NCI-H2081 (cell line): Measurements from ENCODE around the gene SLC44A5.

Experiments used
- DNase-seq, 2 experiments: peaks; one replicate each; lab custom pipeline; 2025; lab: John Stamatoyannopoulos, UW

Gene SLC44A5

DNA sequence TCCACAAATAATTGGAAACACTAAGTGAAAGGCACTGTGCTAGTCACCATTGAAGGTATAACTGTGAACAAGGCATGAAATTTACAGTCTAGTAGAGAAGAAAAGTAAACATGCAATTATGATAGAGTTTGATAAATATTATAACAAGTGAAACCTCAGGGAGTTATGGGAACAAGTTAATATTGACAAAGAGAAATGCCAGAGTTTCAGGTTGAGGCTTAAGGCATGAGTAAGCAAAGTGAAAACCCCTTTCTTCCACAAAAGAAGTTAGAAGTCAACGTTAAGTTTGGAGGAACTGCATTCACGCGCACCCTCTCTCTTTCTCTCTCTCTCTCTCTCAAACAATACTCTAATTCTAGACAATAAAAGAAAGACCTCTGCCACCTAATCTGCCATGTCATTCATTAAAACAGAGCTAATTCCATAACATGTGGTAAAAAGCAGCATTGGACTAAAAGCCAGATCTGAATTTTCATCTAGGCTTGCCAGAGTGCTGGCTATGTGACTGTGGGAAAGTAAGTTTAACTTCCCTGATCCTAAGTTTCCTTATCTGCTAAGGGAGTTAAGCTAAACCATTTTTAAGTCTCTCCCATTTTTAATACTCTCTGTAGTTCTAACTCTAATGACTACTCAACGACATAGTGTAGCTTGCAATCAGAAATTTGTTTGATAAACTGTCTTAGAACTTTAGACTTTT lies 22.0 kb downstream of the SLC44A5 start:
- DNase-seq = no peak

DNA sequence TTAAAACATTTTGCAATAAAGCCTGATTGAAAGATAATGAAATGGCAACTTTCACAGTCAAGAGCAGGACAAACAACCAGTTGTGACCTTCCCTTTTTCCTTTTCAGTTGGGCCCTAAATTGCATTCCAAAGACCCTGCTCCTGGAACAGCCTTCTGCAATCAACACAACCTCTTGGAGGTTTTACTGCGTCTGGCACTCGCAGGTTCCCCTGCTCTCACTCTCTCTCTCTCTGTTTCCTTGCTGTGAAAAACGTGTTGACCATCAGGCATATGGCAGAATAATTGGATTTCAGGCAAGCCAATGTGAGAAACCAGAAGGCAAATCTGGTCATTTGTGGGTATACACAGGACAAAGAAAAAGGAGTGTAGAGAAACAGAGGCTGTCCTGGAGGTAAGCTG lies 23.2 kb downstream of the SLC44A5 start:
- no peak for DNase-seq

DNA sequence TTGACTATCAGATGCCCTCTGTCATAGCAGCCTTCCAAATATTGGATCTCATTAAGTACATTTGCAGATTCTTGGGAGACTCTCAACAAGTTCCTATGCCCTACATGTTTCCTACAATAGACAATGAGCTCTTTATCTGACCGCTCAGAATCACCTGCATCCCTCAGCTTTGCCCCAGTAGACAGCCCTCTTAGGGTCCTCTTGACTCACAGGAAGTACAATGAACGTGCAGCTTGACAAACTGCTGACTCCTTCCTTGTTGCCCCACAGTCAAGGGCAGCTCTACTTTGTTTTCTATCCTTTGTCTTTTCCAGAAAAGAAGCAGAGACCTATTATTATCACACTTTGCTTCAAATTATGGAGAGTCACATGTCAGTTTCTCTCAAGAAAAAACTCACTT lies 27.6 kb downstream of the SLC44A5 start:
- no peak for DNase-seq

DNA sequence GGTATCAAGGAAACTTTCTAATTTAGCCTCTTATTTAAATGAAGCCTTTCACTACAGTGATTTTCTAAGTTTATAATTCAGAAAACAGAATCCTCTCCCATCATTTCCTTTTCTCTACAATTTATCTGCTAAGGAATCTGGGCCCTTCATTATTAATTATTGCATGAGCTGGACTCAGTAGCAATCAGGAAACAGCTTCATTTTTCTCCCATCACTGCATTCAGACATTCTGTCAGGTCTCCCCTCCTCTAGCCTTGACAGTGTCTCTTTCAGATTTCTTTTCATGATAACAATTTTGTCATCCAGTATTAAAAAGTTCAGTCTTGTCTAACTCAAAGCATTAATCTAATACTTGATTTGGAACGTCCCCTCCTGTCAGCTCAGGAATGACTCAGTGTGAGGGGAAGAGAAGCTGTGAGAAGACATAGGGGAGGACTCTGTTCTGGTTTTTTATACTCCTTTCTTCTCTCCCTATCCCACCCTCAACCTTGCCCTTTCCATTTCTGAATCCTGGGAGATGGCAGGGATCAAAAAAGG lies 28.1 kb downstream of the SLC44A5 start:
- DNase-seq = no peak

DNA sequence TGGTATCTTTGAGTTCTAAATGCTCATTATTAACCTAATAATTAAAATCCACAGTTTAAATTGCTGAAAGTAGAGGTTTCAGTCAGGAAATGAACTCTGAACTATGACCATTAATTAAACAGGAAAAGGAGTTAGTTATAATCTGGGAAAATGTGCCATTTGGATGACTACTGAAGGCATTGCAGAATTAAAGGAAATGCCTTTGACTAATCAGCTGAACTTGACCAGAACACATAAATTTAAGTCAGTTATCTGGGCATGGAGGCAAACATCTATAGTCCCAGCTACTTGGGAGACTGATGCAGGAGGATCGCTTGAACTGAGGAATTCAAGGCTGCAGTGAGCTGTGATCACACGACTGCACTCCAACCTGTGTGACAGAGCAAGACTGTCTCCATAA lies 31.9 kb downstream of the SLC44A5 start:
- DNase-seq = no peak

DNA sequence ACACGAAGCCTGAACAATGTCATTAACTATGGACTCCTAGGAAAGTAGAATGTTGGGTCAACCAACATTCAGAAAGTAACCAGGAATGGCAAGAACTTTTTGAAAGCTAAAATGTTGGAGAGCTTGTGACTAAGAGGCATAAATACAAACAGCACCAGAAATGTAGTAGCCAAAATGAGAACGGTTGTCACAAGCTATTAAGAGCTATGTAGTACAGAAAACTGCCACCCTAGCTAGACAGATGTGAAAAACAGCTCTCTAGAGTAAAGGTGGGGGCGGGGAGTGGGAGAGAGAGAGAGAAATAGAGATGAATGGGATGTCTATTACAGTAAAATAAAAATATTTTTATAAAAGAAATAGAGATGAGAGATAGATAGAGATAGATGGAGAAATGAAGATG lies 35.1 kb downstream of the SLC44A5 start:
- no peak for DNase-seq

DNA sequence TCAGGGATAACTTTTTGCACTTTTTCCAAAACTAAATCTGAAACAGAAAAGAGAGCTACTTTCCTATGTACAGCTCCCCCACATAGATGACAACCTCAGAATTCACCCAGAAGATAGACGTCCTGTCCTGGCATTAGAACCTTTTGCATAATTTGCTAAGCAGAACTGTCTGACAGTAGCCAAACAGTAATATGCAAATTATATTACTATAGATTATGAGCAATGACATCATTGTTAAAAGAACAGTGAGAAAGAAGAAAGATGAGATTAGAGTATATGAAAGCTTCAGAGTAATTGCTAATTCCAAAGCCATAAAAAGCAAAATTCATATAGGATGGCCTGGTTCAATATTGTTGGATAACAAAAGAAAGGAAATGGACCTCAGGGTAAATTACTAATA lies 43.7 kb downstream of the SLC44A5 start:
- no peak for DNase-seq

DNA sequence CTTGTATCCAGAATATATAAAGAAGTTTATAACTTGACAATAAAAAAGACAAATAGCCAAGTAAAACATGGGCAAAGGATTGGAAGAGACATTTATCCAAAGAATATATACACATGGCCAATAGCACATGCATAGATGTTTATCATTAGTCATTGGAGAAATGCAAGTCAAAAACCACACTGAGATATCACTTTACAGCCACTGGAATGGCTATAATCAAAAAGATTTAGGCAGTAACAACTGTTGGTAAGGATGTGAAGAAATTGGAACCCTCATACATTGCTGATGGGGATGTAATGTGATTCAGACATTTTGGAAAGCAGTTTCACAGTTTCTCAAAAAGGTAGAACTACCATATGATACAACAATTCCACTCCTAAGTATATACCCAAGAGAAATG lies 51.1 kb downstream of the SLC44A5 start:
- no peak for DNase-seq

DNA sequence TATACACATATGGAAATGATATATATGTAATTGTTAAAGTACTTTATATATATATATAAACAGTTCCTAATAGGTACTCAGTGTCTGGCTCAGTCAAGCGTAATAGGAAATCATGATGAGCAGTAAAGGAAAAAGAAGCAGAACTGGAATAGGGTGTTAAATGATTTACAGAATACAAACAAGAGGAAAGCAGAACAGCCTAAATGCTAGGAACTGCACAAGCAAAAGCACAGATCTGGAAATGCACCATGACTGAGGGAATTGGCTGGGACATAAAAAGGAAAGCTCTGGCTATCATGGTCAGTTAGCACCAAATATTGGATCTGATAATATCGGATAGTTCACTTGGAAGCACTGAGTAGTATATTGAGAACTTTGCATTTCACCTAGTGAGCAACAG lies 51.8 kb downstream of the SLC44A5 start:
- no peak for DNase-seq

DNA sequence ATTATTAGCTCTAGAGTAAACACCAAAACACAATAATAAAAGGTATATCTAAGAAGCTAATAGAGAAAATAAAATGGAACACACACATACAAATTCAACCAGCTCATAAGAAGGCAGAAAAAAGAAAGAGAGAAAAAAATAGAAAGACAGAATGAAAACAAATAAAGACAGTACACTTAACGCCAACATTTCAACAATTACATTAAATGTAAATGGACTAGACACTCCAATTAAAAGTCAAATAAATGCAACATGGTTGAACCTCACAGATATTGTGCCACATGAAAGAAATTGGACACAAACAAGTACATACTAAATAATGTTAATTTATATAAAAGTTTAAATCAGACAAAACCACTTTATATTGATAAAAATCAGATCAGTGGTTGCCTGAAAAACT lies 56.0 kb downstream of the SLC44A5 start:
- DNase-seq = no peak

DNA sequence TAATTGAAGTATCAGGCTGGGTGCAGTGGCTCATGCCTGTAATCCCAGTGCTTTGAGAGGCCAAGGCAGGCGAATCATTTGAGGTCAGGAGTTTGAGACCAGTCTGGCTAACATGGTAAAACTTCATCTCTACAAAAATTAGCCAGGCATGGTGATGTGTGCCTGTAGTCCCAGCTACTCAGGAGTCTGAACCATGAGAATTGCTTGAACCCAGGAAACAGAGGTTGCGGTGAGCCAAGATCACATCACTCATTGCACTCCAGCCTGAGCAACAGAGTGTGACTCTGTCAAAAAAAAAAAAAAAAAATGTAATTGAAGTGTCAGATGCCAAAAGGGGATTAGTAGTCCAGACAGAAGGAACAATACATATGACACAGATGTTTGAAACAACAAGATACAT lies 56.7 kb downstream of the SLC44A5 start:
- DNase-seq = no peak

DNA sequence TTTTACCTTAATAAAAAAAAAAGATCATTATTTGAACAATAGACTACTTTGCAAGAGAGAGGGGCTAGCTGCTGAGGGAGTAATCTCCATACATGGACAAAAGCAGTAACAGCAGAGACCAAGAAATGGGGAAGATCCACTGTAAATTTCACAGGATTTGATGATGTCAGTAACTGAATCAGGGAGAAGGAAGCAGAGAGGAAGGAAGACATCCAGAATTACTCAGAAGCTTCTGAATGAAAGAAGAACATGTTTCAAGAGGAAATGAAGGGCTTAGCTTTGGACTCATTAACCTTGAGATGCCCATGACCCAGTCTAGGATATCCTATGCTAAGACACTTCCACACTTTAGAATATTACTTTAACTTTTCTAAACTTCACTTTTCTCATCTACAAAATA lies 60.4 kb downstream of the SLC44A5 start:
- DNase-seq = no peak

DNA sequence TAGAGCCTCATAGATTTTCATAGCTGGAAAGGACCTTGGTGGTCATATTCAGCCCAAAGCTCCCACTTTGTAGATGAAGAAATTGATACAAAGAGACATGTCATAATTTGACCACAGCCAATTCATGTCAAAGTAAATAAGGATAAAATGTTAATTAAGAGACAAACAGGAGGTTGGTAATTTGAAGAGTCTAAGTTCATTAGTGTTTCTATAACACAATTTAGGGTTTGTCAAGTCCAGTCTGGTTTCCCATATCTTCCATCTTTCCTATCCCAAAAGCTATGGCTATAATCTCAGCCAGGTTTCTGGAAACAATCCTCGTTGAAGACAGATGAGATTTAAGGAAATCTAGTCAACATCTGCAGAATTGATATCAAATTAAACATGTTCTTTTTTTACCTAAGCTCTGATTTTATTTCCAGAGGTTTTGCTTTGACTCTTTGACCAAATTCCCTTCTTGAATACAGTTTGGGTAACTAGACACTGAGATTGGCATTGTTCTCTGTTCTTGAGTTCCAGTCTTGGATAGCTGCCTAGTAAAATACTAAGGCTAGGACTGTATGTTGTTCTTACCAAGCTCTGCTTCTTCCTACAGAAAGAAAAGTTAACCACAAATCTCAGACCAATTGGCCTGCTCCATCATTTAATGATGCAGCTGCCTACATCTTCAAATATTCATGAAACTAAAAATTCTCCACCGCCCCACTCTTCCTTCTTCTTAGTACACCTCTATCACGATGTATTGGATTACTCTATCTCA lies 62.0 kb downstream of the SLC44A5 start:
- DNase-seq = no peak

DNA sequence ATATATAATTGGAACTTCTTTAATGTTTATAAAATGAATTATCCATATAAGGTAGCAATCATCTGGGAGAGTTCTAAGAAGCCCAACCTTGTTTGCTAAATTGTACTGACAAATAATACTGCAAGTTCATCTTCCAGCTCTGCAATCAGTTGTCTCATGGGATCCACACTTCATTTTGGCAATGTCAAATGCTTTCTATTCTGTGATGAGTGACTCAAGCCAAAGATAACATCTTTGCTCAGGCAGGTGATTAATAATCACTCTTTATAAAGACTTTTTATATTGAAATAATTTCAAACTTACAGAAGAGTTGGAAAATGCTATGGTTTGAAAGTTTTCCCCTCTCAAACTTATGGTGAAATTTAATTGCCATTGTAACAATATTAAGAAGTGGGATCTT lies 67.2 kb downstream of the SLC44A5 start:
- DNase-seq = no peak

DNA sequence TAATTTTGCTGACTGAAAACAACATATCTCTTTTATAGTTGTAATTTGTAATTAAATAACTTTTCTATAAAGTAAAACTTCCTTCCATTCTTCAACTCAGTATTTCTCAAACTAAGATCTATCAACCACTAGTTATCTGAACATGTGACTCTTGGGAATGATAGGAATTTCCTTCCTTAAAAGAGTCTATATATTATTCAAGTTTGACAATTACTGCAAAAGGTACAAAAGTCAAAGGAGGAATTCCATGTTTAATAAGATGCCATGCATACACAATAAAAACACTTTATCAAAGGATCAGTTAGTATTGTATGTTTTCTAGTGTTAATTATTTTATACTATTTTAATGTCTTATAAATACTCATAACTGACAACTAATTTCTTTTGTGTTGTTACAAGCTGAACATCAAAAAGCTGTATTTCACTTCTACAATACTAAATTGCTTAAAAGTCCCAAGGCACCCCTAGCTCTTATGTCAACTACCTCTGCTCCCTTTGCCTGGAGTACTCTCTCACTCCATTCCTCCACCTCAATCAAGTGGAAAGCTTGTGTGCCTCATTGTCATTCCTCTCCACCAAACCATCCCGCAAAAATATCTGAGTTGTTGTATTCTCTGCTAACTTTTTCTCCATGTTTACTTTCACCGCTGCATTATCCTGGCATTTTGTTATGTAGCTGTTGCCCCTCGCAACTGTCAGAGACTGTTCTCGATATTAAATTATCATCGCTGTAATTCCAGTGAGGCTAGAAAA lies 67.9 kb downstream of the SLC44A5 start:
- no peak for DNase-seq

DNA sequence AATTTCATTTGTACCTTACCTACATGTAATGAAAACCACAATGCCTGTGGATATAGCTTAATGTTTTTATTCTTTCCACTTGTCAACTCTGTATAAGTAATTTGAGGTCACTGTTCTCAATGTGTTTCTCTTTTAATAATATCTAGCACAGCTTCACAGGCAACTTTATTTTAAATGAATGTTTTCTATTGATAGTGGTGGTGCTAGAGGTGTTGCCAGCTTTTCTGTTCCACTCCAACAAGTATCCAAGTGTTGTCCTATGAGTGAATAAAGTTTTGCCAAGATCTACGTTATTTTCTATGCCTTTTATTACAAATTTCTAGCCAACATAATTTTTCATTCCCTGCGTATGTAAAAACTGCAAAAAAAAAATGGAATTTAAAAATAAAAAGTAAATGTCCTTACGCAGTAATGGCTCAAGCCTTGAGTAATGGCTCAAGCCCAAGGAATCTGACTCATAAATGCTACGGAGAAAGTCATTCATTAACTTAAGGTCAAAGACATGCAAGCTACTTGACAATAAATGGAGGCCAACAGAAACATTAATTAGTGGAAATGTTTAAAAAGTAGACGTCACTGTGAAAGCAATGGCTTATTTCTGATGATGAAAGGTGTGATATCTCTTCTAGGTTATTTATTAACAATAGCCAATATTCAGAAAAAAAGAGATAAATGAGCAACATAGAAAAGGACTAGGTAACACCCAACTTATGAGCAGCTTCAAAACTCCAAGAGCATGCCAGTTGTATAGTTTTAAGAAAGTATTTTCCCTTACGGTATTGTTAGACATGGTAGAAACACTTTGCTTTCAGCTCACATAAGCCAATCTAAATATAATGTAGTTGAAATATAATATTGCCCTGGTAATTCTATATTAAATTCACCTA lies 71.4 kb downstream of the SLC44A5 start:
- DNase-seq = no peak

DNA sequence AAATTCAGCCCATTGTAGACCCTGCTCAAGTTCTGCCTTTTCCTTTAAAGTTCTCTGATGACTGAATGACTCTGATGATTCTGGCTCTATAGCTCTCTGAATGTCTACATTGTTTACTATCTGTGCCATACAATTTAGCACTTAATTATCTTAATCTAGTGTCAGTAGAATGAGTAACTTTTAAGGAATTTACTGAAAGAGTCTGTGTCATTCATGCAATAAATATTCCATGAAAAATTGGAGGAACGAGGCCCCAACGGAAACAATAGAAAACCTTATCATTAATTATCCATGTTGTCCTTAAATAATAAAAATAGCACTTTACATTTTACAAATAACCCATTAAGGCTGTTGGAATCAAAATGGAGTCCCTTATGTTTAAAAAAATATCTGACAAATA lies 77.8 kb downstream of the SLC44A5 start:
- no peak for DNase-seq

DNA sequence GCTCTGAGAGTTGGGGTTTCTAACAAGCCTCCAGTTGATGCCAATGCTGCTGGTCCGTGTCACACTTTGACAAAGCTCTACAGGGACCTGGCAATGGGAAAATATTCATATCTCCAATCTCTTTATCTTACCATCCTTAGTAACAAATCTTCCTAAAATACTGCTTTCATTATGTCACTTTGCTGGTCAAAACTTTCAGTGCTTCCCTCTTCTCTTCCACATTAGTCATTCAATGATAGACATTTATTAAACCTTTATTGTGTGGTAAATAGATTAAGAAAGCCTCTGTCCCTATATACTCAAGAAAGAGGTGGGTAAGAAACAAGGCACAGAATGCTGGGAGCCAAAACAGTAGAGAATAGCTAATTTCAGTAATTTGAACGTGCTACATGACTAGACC lies 79.3 kb downstream of the SLC44A5 start:
- no peak for DNase-seq

DNA sequence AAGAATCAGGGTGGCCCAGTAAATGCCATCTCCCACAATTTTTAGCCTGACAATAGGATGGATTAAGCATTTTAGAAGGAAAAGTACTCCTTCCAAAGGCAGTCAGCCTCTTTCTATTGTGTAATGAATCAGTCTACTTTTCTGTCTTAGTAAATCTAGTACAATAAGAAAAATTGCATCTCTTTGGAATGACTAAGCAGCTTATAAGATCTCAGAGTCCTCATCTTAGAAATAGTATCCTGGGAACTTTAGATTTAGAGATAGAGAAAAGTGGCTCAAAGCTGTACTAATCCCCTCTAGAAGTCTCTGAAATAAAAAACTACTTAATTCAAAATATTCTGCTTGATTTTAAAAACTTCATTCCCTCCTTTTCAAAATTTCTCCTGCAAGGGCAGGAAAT lies 81.4 kb downstream of the SLC44A5 start:
- no peak for DNase-seq

DNA sequence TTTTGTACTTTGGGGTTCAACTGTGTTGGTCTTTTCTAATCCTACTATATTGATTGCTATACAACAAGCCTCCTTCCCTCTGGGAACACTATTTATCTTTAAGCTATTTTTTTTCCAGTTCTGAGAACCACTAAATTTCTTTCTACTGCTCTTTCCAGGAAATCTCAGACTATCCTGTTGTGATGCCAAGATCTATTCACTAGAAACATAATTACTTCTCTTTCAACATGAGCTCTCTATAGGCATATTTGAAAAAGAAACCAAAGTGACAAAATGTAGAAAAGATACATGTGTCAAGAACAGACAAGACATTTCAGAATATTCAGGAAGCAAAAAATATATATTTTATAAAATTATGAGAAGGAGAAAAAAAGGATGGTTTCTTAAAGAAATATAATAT lies 82.9 kb downstream of the SLC44A5 start:
- DNase-seq = no peak

DNA sequence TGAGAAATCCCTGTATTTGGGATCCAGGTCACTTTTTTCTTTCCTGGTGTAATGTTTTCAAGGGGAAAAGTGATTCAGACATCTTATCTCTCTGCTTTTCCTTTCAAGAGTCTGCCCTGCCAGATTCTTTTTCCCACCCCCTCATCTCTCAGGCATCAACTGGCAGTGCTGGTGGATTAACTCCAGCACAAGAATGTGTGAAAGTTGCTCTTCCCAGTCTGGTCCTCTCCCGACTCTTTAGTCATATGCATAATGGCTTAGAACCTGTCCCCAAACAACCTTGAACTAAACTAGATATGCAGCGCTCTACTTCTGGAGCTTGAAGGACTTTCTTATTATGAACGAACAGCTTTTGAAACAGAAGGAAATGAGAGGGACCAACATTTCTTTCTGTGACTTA lies 88.5 kb downstream of the SLC44A5 start:
- DNase-seq = no peak

DNA sequence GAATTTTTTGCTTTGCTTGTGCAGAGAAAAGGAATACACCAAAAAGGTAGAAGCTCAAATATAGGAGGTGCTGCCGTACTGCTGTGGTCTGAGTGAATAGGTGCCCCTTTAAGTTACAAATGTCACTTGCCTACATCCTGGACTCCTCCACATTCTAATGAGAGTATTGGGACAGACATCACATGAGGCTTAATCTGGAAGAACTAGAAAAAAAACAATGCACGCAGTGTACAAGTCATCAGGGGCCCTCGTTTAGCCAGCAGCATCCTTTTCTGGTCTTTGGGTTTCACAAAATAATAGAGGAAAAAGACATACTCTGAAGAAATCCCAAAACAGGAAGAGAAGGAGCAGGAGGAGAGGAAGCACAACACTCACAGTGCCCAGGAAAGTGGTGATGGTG lies 89.3 kb downstream of the SLC44A5 start:
- DNase-seq = no peak
